ENCODE results near the gene KRT81.

KRT81 gene

DNA sequence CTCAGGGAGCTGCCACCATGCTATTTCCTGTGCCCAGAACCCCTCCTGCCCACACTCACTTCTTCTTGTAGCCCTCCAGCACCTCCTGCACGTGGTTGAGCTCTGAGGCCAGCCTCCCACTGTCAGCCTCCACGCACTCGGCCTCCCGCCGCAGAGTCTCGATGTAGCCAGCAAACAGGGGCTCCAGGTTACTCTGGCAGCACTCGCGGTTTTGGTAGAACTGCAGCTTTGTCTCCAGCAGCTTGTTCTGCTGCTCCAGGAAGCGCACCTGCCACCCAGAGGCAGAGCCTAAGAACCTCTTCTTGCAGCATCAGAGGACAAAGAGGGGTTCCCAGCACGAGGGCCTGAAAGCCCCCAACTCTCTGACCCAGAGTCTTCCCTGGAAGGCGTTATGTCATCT lies 27.8 kb upstream of the KRT81 start:
- H3K27me3 ChIP-seq (ENCODE audit: insufficient read depth, low read length, poor library complexity, severe bottlenecking): no peaks in the 10 kb centered on the region
- no peaks in the 10 kb centered on the region for H4K20me1 ChIP-seq (ENCODE audit: insufficient read depth, low read length, poor library complexity, severe bottlenecking)
- no peak overlapping the region for H3K9ac ChIP-seq (ENCODE audit: low read depth, low read length, poor library complexity, severe bottlenecking)
- H3K36me3 ChIP-seq (ENCODE audit: insufficient read depth, low read length): no peaks in the 10 kb centered on the region
- peaks cover 5% of the 10 kb centered on the region for H3K4me1 ChIP-seq (ENCODE audit: insufficient read depth, low read length, poor library complexity, severe bottlenecking)
- H3K4me2 ChIP-seq (ENCODE audit: low read depth, low read length, poor library complexity, severe bottlenecking): no peak overlapping the region
- H3K4me3 ChIP-seq (ENCODE audit: low read length, poor library complexity, severe bottlenecking): no peak overlapping the region
- H3K9me2 ChIP-seq (replicated peaks; ENCODE audit: low read depth, low read length): no peaks in the 10 kb centered on the region
- TF ChIP-seq, protein P1, sequence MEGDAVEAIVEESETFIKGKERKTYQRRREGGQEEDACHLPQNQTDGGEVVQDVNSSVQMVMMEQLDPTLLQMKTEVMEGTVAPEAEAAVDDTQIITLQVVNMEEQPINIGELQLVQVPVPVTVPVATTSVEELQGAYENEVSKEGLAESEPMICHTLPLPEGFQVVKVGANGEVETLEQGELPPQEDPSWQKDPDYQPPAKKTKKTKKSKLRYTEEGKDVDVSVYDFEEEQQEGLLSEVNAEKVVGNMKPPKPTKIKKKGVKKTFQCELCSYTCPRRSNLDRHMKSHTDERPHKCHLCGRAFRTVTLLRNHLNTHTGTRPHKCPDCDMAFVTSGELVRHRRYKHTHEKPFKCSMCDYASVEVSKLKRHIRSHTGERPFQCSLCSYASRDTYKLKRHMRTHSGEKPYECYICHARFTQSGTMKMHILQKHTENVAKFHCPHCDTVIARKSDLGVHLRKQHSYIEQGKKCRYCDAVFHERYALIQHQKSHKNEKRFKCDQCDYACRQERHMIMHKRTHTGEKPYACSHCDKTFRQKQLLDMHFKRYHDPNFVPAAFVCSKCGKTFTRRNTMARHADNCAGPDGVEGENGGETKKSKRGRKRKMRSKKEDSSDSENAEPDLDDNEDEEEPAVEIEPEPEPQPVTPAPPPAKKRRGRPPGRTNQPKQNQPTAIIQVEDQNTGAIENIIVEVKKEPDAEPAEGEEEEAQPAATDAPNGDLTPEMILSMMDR (conservative IDR thresholded peaks at IDR 0.05; ENCODE audit: low read length): peak; percentile 57
- TF ChIP-seq EZH2phosphoT487 (IDR thresholded peaks at IDR 0.05; ENCODE audit: borderline replicate concordance): no peak
- H2AFZ ChIP-seq (ENCODE audit: low read length): no peak overlapping the region
- no peaks in the 10 kb centered on the region for H3F3A ChIP-seq (ENCODE audit: low read depth)
- no peaks in the 10 kb centered on the region for H3K79me2 ChIP-seq (ENCODE audit: insufficient read depth, low read length)
- H3K9me3 ChIP-seq (ENCODE audit: insufficient read depth, low read depth, low read length): no peaks in the 10 kb centered on the region

DNA sequence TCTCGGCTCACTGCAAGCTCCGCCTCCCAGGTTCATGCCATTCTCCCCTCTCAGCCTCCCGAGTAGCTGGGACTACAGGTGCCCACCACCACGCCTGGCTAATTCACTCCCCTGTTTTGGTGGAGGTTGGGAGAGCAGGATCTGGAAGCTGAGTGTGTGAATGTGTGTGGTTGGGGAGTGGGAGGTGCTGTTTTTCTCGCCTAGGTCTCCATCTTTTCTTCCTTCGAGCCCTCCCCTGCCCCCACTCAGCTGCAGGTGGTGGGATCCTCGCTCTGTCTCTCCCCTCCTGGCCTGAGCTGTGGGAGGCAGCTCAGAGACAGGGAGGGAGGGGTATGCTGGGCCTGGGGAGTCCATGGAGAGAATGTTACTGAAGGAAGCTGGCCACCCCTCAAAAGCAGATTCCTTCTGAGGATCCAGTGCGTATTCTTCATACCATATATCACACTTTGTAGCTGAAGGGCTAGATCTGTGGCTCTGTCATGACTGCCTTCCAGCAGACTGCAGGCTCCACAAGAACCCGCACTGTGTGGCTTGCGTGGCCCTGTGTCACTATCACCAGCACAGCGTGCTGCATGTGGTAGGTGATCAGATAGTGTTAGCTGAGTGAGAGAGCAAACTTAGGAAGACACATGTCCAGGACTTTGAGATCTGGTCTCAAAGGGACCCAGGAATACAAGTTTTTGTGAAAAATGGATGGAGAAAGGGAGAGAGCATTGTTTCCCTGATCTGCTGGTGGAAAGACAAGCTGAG lies 27.1 kb upstream of the KRT81 start:
- Histone ChIP-seq H3K27me3 (ENCODE audit: insufficient read depth, low read length, poor library complexity, severe bottlenecking) (no peaks in the 10 kb centered on the region), H3K79me2 (ENCODE audit: insufficient read depth, low read length) (no peaks in the 10 kb centered on the region), H3K4me1 (ENCODE audit: insufficient read depth, low read length, poor library complexity, severe bottlenecking) (peaks cover 5% of the 10 kb centered on the region), H3K4me2 (ENCODE audit: low read depth, low read length, poor library complexity, severe bottlenecking) (no peak overlapping the region), H3K4me3 (ENCODE audit: low read length, poor library complexity, severe bottlenecking) (no peak overlapping the region), H4K20me1 (ENCODE audit: insufficient read depth, low read length, poor library complexity, severe bottlenecking) (no peaks in the 10 kb centered on the region), H3K9me2 (replicated peaks; ENCODE audit: low read depth, low read length) (no peaks in the 10 kb centered on the region), H3K9me3 (ENCODE audit: insufficient read depth, low read depth, low read length) (no peaks in the 10 kb centered on the region), H3K36me3 (ENCODE audit: insufficient read depth, low read length) (no peaks in the 10 kb centered on the region), H3K9ac (ENCODE audit: low read depth, low read length, poor library complexity, severe bottlenecking) (no peak overlapping the region), H3F3A (ENCODE audit: low read depth) (no peaks in the 10 kb centered on the region), H2AFZ (ENCODE audit: low read length) (no peak overlapping the region)
- TF ChIP-seq, protein P1 (conservative IDR thresholded peaks at IDR 0.05; ENCODE audit: low read length): no peak
- TF ChIP-seq EZH2phosphoT487 (IDR thresholded peaks at IDR 0.05; ENCODE audit: borderline replicate concordance): no peak

DNA sequence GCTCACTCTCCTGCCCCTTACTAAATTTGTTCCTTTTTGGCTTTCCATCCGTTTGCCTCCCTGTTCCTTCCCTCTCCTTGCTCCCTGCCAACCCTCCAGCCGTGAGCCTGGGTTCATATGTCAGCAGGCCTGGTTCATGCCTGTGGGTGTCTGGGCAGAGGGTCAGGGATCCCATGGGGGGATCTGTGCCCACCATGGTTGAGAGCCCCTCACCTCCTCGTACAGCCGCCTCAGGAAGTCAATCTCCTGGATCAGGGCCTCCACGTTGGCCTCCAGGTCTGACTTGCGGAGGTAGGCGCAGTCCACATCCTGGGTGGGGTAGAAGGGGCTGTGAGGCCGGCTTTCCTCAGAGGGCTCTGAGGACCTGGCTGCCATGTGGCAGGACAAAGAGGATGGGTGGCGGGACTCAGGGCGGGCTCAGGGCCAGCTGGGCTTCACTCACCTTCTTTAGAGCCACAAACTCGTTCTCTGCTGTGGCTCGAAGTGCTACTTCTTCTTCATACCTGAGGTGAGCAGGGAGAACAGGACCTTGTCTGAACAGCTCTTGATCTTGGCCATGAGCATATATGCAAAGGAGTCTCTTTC lies 26.2 kb upstream of the KRT81 start:
- H3F3A ChIP-seq (ENCODE audit: low read depth): no peaks in the 10 kb centered on the region
- H3K9me2 ChIP-seq (replicated peaks; ENCODE audit: low read depth, low read length): no peaks in the 10 kb centered on the region
- H2AFZ ChIP-seq (ENCODE audit: low read length): no peak overlapping the region
- no peaks in the 10 kb centered on the region for H3K9me3 ChIP-seq (ENCODE audit: insufficient read depth, low read depth, low read length)
- no peaks in the 10 kb centered on the region for H4K20me1 ChIP-seq (ENCODE audit: insufficient read depth, low read length, poor library complexity, severe bottlenecking)
- no peak overlapping the region for H3K9ac ChIP-seq (ENCODE audit: low read depth, low read length, poor library complexity, severe bottlenecking)
- TF ChIP-seq EZH2phosphoT487 (IDR thresholded peaks at IDR 0.05; ENCODE audit: borderline replicate concordance): no peak
- TF ChIP-seq, protein P1 (conservative IDR thresholded peaks at IDR 0.05; ENCODE audit: low read length): no peak
- H3K79me2 ChIP-seq (ENCODE audit: insufficient read depth, low read length): no peaks in the 10 kb centered on the region
- H3K4me3 ChIP-seq (ENCODE audit: low read length, poor library complexity, severe bottlenecking): no peak overlapping the region
- no peaks in the 10 kb centered on the region for H3K27me3 ChIP-seq (ENCODE audit: insufficient read depth, low read length, poor library complexity, severe bottlenecking)
- H3K4me1 ChIP-seq (ENCODE audit: insufficient read depth, low read length, poor library complexity, severe bottlenecking): peaks cover 5% of the 10 kb centered on the region
- H3K36me3 ChIP-seq (ENCODE audit: insufficient read depth, low read length): no peaks in the 10 kb centered on the region
- H3K4me2 ChIP-seq (ENCODE audit: low read depth, low read length, poor library complexity, severe bottlenecking): no peak overlapping the region
